Small intestine (tissue), 7 donors: Measurements from ENCODE around the gene NCEH1. TPM values are rescaled to one million over a fixed set of nuclear protein-coding genes. Genes with fewer than 3 reads are reported as not detected.

Experiments
- DNase-seq, 2 donors: peaks; one replicate each; pipeline versions ENCODE4 v3.0.0 to v3.0.0-alpha.2; 2013
- FAIRE-seq: peaks from 2 replicates; lab custom pipeline; 2012; peaks lifted over from hg19 to GRCh38; lab: Jason Lieb, UNC
- H3K27ac ChIP-seq, 3 donors: one replicate each; pipeline ENCODE4 v1.5.1; 2013; ENCODE audit warnings: low read length in 2 of 3, mild to moderate bottlenecking in 2 of 3, control low read depth in 1 of 3, inconsistent platforms in 1 of 3, low read depth in 1 of 3, moderate library complexity in 1 of 3
- H3K27me3 ChIP-seq, 3 donors: one replicate each; pipeline ENCODE4 v1.6.1; 2013; ENCODE audit warnings: low read length in 3 of 3, inconsistent platforms in 1 of 3; ENCODE audit not compliant: control insufficient read depth in 3 of 3, insufficient read depth in 3 of 3
- H3K36me3 ChIP-seq, 3 donors: one replicate each; pipeline ENCODE4 v1.6.1; 2013; ENCODE audit warnings: low read length in 3 of 3, inconsistent platforms in 1 of 3, low read depth in 1 of 3, mild to moderate bottlenecking in 1 of 3, moderate library complexity in 1 of 3; ENCODE audit not compliant: control insufficient read depth in 3 of 3, insufficient read depth in 2 of 3
- H3K4me1 ChIP-seq, 3 donors: one replicate each; pipeline ENCODE4 v1.6.1; 2013; ENCODE audit warnings: low read length in 2 of 3, inconsistent platforms in 1 of 3, low read depth in 1 of 3, mild to moderate bottlenecking in 1 of 3, moderate library complexity in 1 of 3; ENCODE audit not compliant: control insufficient read depth in 3 of 3, insufficient read depth in 2 of 3
- H3K4me3 ChIP-seq, 3 donors: one replicate each; pipeline ENCODE4 v1.5.1; 2013; ENCODE audit warnings: low read length in 3 of 3, control low read depth in 1 of 3, inconsistent platforms in 1 of 3, low read depth in 1 of 3, mild to moderate bottlenecking in 1 of 3, moderate library complexity in 1 of 3
- H3K9me3 ChIP-seq, 2 donors: one replicate each; pipeline ENCODE4 v1.6.1; 2013; ENCODE audit warnings: low read depth in 1 of 2, low read length in 1 of 2; ENCODE audit not compliant: control insufficient read depth in 2 of 2, insufficient read depth in 1 of 2
- WGBS, 3 donors: extraction: QIAGEN DNeasy Blood & Tissue Kit; methylation state at CpG; one replicate each; pipeline ENCODE4 v1.1.7; 2013; 5-methylcytosine and 5-hydroxymethylcytosine counted together
- polyA plus RNA-seq, 4 donors: library from polyadenylated mRNA; stranded (reverse) in 3 of 4; unstranded in 1 of 4; fragments of 200-250 nt in 3 of 4; fragments of 120-200 nt in 1 of 4; gene quantifications; one replicate each; pipeline versions ENCODE4 v1.2.1 to v1.2.3, GENCODE V29; 2013
- donor health status: healthy with polysubstance abuse.
- donor health status: control.
- donor health status: control.
- donor health status: Bipolar disorder and iron deficiency.
- donor health status: healthy.

The NCEH1 gene
- polyA plus RNA-seq, 4 donors = 1.1 to 7.0 (median 3.3) TPM

DNA sequence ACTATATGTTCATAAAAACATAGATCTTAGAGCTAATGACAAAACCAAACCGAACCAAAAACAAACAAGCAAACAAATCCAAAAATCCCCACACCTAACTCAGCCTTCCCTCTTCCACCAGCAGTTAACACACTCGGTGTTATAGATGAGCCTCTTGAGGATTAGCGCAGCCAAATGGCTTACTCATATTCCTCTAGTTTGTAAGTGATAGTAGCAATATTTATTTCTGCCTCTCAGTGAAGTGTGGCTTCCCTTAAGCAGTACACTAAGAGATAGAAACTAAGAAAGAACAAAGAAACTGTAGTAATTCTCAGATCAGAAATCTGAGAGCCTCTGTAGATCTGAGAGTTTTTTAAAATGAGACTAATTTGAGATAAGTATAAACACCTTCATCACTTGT, 2.4 kb upstream of the NCEH1 start:
- Histone ChIP-seq H3K9me3 (peaks cover 0 to 6% of the 10 kb centered on the region in 2 donors), H3K36me3 (no peaks in the 10 kb centered on the region), H3K4me3 (no peak overlapping the region), H3K4me1 (peaks cover 2 to 24% (median 4%) of the 10 kb centered on the region in 3 donors), H3K27me3 (no peaks in the 10 kb centered on the region), H3K27ac (no peak overlapping the region)
- DNase-seq (no peak), FAIRE-seq (no peak)
- WGBS, 3 donors = 84 to 92% (median 85%) methylated on average over 3 of the region's 3 CpGs

DNA sequence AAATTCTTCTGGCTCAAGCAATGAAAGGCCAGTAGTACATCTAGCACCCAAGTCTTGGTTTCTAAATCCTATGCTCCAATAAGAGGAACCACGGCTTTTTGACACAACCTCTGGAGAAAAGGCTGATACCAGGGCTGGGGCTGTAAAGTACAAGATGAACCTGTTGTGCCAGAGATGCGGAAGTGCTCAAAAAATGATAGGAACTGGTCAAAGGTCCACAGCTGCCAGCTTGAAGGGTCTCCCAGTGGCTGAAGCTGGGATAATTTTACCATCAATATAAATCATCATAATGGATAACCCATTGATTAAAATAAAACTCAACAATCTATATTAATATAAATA, 558 bp upstream of the NCEH1 start:
- WGBS, 3 donors = 10 to 24% (median 11%) methylated on average over 2 of the region's 2 CpGs
- no peaks in the 10 kb centered on the region for H3K9me3 ChIP-seq
- peaks cover 2 to 24% (median 4%) of the 10 kb centered on the region in 3 donors for H3K4me1 ChIP-seq
- H3K4me3 ChIP-seq = peak overlapping the region; percentile 9 to 96 (median 88)
- FAIRE-seq (no peak), DNase-seq (peak; percentile 71 to 72)
- no peaks in the 10 kb centered on the region for H3K27me3 ChIP-seq
- H3K36me3 ChIP-seq = no peaks in the 10 kb centered on the region
- H3K27ac ChIP-seq = peak overlapping the region in 2 of 3 donors; percentile 93 to 94

DNA sequence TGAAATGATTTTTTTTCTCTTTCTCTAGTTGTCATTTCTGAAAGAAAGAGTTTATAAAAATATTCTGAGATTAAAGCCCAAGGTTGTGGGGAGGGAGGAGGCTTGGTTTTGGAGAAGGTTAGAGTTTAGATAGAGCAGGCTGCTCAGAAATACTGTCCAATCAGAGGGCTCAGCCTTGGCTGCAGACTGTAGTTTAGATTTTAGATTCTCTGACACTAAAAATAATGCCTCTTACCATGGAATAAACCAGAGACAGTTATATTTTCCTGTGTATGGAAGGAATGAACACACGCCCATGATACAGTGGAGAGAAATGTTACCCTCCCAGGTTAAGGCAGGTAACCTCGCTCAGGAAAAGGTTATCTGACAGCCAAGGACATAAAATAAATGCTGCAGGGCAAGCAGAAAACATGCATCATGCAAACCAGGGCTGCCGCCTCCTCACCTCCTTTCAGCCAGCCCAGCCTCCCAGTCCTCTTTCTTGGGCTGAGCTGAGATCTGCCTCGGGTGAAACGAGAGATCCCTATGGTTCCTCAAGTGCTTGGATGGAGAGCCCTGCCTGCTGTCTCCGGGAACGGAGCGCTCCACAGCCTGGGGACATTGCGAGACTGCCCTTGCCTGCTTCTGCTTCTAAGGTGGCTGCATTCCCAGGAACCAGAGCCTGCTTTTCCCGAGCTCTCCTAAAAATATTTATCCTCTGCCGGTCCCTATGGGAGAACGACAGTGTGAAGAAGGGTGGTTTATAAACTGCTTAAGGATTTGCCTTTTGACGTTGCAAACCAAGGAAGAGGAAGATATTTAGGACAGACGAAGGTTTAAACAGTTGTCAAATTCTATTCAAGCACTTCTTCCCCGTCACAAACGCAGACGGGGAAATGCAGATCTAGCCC, 848 bp downstream of the NCEH1 start:
- H3K4me3 ChIP-seq = peak overlapping the region; percentile 76 to 96 (median 88)
- H3K27me3 ChIP-seq = no peaks in the 10 kb centered on the region
- H3K9me3 ChIP-seq = no peaks in the 10 kb centered on the region
- 1 to 3% (median 2%) methylated on average over 17 of the region's 17 CpGs for WGBS, 3 donors
- H3K27ac ChIP-seq = peak overlapping the region; percentile 74 to 94 (median 93)
- peak; percentile 39 to 53 for DNase-seq
- H3K4me1 ChIP-seq = peaks cover 2 to 24% (median 4%) of the 10 kb centered on the region in 3 donors
- no peak for FAIRE-seq
- H3K36me3 ChIP-seq = no peaks in the 10 kb centered on the region

DNA sequence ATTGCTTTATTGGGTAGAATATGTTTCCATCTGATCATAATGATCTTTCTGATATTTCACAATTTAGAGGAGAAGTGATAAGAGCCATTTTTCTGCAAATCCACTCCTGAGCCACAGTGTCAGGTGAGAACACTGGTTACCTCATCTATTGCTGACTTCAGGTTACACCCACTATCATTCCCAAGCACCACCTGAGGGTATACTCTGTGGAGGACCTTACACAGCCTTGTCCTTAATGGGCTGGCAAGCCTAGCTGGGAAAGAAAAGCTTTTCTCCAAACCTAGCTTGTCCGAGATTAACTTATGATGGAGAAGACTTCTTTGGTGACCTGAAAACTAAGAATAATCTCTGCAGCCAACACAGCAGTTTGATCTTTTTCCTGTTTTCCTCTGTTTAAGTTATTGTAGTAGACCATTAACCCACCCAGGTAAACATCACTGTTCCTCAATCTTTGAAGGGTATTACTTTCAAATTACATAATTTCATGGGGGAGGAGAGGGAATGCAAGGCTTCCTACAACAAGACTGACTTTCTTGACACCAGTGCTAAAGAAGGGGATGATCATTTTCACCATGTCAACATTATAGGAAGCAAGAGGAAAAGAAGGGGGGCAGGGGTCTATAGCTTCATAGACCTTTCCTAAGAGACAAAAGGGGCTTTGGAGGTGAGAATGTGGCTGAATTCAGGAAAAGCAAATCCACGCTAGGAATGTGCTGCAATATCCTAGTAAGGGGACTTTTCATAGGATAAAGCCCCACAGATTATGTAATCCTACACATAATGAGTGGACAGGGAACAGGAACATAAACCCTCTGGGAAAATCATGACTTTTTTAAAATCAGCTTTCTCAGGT, 1.7 kb downstream of the NCEH1 start:
- peaks cover 2 to 24% (median 4%) of the 10 kb centered on the region in 3 donors for H3K4me1 ChIP-seq

DNA sequence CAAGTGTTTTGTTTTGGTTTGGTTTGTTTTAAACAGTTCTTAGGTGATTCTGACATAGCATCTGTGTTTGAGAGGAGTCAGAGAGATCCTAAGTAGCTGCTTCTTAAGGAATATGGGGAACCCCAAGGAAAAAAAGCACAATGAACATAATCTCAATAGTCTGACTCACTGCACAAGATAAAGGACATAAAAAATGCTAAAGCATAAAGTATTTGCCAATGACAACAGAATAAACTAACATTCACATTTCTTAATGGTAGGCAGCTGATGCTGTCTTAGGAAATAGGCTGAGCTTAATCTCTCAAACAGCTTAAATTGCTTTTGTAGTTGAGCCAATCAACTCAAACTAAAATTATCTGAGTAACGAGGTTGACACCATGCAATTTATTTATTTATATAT, 2.9 kb downstream of the NCEH1 start:
- Histone ChIP-seq H3K36me3 (no peaks in the 10 kb centered on the region), H3K4me1 (peaks cover 2 to 24% (median 4%) of the 10 kb centered on the region in 3 donors), H3K4me3 (no peak overlapping the region), H3K9me3 (no peaks in the 10 kb centered on the region), H3K27me3 (no peaks in the 10 kb centered on the region), H3K27ac (no peak overlapping the region)
- no peak for FAIRE-seq
- no peak for DNase-seq
- 47 to 82% (median 74%) methylated on average over 1 of the region's 1 CpG for WGBS, 3 donors

More for the DNA sequence above, 1.7 kb downstream of the NCEH1 start:
- H3K4me3 ChIP-seq = no peak overlapping the region
- no peaks in the 10 kb centered on the region for H3K36me3 ChIP-seq
- H3K27me3 ChIP-seq = no peaks in the 10 kb centered on the region
- peak overlapping the region in 1 of 3 donors; percentile 40 for H3K27ac ChIP-seq
- FAIRE-seq (no peak), DNase-seq (peak in 1 of 2 donors; percentile 50)
- 83 to 91% (median 86%) methylated on average over 2 of the region's 2 CpGs for WGBS, 3 donors
- no peaks in the 10 kb centered on the region for H3K9me3 ChIP-seq

DNA sequence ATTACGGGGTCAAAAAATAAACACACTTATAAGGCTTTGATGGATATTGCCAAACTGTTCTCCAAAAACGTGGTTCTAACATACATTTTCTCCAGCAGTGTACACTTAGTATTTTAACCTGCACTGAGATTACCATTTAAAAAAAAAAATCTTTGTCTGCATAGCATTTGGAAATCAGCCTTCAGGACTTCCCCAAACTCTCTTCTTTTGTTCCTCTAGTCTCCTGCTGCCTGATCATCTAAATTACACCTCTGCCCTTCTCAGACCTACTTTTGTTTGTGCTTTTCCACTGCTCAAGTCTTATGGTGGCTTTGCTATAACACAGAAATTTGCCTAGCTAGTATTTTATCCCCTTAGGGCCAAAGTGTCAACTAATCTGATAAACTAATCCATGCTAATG, 3.8 kb downstream of the NCEH1 start:
- Histone ChIP-seq H3K27ac (no peak overlapping the region), H3K9me3 (no peaks in the 10 kb centered on the region), H3K4me1 (peaks cover 2 to 24% (median 4%) of the 10 kb centered on the region in 3 donors), H3K27me3 (no peaks in the 10 kb centered on the region), H3K36me3 (no peaks in the 10 kb centered on the region), H3K4me3 (no peak overlapping the region)
- DNase-seq = no peak
- 74 to 84% (median 79%) methylated on average over 2 of the region's 2 CpGs for WGBS, 3 donors
- no peak for FAIRE-seq

DNA sequence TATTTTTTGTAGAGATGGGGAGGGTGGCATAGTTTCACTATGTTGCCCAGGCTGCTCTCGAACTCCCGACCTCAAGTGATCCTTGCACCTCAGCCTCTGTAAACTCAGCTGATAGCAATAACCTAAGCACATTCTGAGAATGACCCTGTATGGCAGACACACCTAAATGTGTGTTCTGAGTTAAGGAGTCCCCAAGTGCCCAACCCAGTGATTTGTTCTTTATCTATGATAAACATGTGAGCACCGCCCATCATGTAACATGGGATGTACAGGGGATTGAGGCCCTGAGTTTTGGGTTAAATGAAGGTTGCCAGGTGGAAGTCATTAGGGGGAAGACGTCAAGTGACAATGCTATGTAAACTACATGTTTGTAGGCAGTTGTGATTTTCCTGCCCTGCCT, 5.7 kb downstream of the NCEH1 start:
- Histone ChIP-seq H3K4me1 (peaks cover 2 to 19% (median 4%) of the 10 kb centered on the region in 3 donors), H3K27me3 (no peaks in the 10 kb centered on the region), H3K36me3 (no peaks in the 10 kb centered on the region), H3K27ac (no peak overlapping the region), H3K9me3 (no peaks in the 10 kb centered on the region), H3K4me3 (no peak overlapping the region)
- no peak for FAIRE-seq
- DNase-seq = peak; percentile 28 to 47
- WGBS, 3 donors = 44 to 70% (median 63%) methylated on average over 4 of the region's 4 CpGs

DNA sequence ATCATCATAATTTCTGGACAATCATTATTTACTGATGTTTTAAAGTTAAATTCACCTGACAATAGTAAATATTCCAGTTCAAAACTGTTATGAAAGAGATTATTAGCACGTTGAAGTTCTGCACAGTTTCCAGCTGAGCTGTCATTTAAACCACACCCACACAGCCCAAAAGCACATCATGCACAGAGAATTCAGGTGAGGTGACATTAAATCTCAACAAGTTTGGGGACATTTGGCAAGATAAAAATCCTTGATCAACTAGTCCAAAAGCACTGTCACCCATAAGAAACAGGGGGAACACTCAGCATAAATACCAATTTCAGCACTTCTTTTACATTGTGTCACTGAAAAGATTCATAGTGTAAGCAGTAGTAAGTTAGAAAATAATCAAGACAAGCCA, 6.9 kb downstream of the NCEH1 start:
- no peaks in the 10 kb centered on the region for H3K9me3 ChIP-seq
- DNase-seq (no peak), FAIRE-seq (no peak)
- WGBS, 3 donors = 9 to 18% (median 18%) methylated on average over 1 of the region's 1 CpG
- no peaks in the 10 kb centered on the region for H3K36me3 ChIP-seq
- H3K27me3 ChIP-seq = no peaks in the 10 kb centered on the region
- H3K4me1 ChIP-seq = peaks cover 0 to 9% (median 2%) of the 10 kb centered on the region in 3 donors
- no peak overlapping the region for H3K27ac ChIP-seq
- H3K4me3 ChIP-seq = no peak overlapping the region
